ENCODE results near the gene RNU5D-1. TPM values are rescaled to one million over a fixed set of nuclear protein-coding genes. Genes with fewer than 3 reads are reported as not detected.

The RNU5D-1 gene
- total and polyA plus RNA-seq, 12 donors = not detected

DNA sequence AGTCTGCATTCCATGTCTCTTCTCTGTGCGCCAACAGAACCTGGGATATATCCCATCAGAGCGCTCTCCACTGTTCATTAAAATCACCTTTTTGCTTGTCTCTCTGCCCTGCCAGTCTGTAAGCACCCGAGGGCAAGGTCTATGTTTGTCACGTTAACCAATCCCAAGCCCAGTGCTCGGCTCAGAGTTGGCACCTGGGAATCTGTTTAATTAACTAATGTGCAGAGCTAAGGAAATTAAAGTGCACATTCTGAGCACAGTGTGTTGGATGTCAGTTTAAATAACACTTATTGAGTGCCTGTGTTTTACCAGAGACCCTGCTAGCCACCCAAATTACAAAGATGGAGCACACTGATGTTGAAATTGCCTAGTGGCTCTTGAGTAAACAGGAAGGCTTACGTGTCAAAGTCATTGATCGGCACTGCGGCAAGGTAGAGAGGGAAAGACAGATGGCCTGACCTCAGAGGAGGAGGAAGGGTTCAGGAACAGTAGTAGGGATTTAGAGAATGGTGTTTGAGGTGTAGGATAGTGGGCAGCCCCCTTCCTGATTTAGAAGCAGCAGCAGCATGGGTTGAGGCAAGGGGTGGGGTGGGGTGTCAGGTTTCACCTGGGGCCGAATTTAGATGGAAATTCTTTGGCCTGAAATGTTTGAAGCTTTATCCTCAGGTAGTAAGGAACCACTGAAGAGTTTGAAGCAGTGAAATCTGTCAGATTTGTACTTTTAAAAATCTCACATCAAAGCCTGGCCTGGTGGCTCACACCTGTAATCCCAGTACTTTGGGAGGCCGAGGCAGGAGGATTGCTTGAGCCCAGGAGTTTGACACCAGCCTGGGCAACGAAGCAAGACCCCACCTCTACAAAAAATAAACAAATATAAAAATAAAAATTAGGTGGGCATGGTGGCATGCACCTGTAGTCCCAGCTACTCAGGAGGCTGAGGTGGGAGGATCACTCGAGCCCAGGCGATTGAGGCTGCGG, 48.8 kb downstream of the RNU5D-1 start:
- peaks cover 4 to 19% of the 10 kb centered on the region in 2 donors for H3K4me1 ChIP-seq (replicated peaks in 1 of 2)
- DNase-seq = peak in 1 of 7 donors; percentile 9
- H3K9me3 ChIP-seq (replicated peaks in 1 of 3) = no peaks in the 10 kb centered on the region
- H3K4me3 ChIP-seq = no peak overlapping the region
- no peaks in the 10 kb centered on the region for H3K27me3 ChIP-seq
- no peak overlapping the region for H3K27ac ChIP-seq
- intact Hi-C loops (cut with DNase I) = no loop called here
- 86 to 95% (median 90%) methylated on average over 14 of the region's 14 CpGs for WGBS, 4 donors
- TF ChIP-seq CTCF (IDR thresholded peaks at IDR 0.05) (no peak), POLR2A (IDR thresholded peaks at IDR 0.05) (no peak)
- H3K36me3 ChIP-seq (replicated peaks in 1 of 2) = no peaks in the 10 kb centered on the region

Small RNA genes within 50 kb of the gene (small RNA-seq; reads per million reads assigned to genes)
- 0.71 to 2.8 reads per million in 2 donors for gene RNU5D-1
- gene RNU5F-1 = 1.9 to 2.8 reads per million in 2 donors
- 260 to 376 reads per million in 2 donors for gene SNORD38A
- gene SNORD38B = 0 reads per million in 2 donors
- gene SNORD46 = 3,197 to 4,727 reads per million in 2 donors
- gene SNORD55 = 0 reads per million in 2 donors

Other genes with a start within 250 kb of the RNU5D-1 start
- 10 to 100 TPM in 7 of 9 donors, 1 to 10 TPM in 2; 7.2 to 47.4 (median 13.0) TPM for gene TMEM53, start 56.7 kb downstream of the RNU5D-1 start, total RNA-seq
- 10 to 100 TPM; 10.5 to 13.5 (median 12.1) TPM for gene TMEM53, start 56.7 kb downstream of the RNU5D-1 start, polyA plus RNA-seq
- 10 to 100 TPM in 1 of 9 donors, 1 to 10 TPM in 6, under 1 TPM in 2; 0.18 to 12.4 (median 3.9) TPM for gene ARMH1, start 56.5 kb downstream of the RNU5D-1 start, total RNA-seq
- 10 to 100 TPM in 2 of 3 donors, 1 to 10 TPM in 1; 1.8 to 76.0 (median 47.7) TPM for gene ARMH1, start 56.5 kb downstream of the RNU5D-1 start, polyA plus RNA-seq
- 10 to 100 TPM in 1 of 9 donors, 1 to 10 TPM in 6, under 1 TPM in 2; 0.26 to 10.4 (median 1.6) TPM for gene KIF2C, start 8.7 kb upstream of the RNU5D-1 start, total RNA-seq
- gene KIF2C, start 8.7 kb upstream of the RNU5D-1 start, polyA plus RNA-seq = 1 to 10 TPM in 1 of 3 donors, under 1 TPM in 2; 0.48 to 1.3 (median 0.67) TPM
- gene RPS8, start 44.4 kb upstream of the RNU5D-1 start, total RNA-seq = 1,000 to 10,000 TPM; 1,508 to 2,877 (median 2,470) TPM
- gene RPS8, start 44.4 kb upstream of the RNU5D-1 start, polyA plus RNA-seq = 1,000 to 10,000 TPM; 1,753 to 3,127 (median 2,737) TPM
- 1 to 10 TPM in 2 of 9 donors, under 1 TPM in 6, not detected in 1; 0.12 to 3.1 (median 0.65) TPM for gene BEST4, start 57.0 kb upstream of the RNU5D-1 start, total RNA-seq
- gene BEST4, start 57.0 kb upstream of the RNU5D-1 start, polyA plus RNA-seq = 1 to 10 TPM in 2 of 3 donors, under 1 TPM in 1; 0.09 to 6.2 (median 5.3) TPM
- gene PLK3, start 69.2 kb upstream of the RNU5D-1 start, total RNA-seq = 10 to 100 TPM in 8 of 9 donors, 1 to 10 TPM in 1; 4.4 to 37.5 (median 16.8) TPM
- gene PLK3, start 69.2 kb upstream of the RNU5D-1 start, polyA plus RNA-seq = 10 to 100 TPM in 2 of 3 donors, 1 to 10 TPM in 1; 4.9 to 51.8 (median 49.4) TPM
- 1 to 10 TPM in 7 of 9 donors, under 1 TPM in 1, not detected in 1; 0.94 to 9.4 (median 2.5) TPM for gene DYNLT4, start 76.2 kb upstream of the RNU5D-1 start, total RNA-seq
- gene DYNLT4, start 76.2 kb upstream of the RNU5D-1 start, polyA plus RNA-seq = 10 to 100 TPM in 1 of 3 donors, 1 to 10 TPM in 1, not detected in 1; 3.0 to 10.3 TPM
- 10 to 100 TPM in 7 of 9 donors, 1 to 10 TPM in 2; 5.2 to 46.3 (median 20.9) TPM for gene BTBD19, start 77.4 kb upstream of the RNU5D-1 start, total RNA-seq
- gene BTBD19, start 77.4 kb upstream of the RNU5D-1 start, polyA plus RNA-seq = 10 to 100 TPM in 2 of 3 donors, 1 to 10 TPM in 1; 4.8 to 67.2 (median 26.5) TPM
- 1 to 10 TPM in 5 of 9 donors, under 1 TPM in 4; 0.42 to 3.0 (median 1.5) TPM for gene PTCH2, start 112.1 kb upstream of the RNU5D-1 start, total RNA-seq
- gene PTCH2, start 112.1 kb upstream of the RNU5D-1 start, polyA plus RNA-seq = 1 to 10 TPM in 2 of 3 donors, under 1 TPM in 1; 0.40 to 7.8 (median 6.4) TPM

Data from adrenal gland (tissue), 12 donors.